ENCODE data around the gene CDRT15L2.
"Not testable (repeated sequence)": the region's sequence is repeated elsewhere in the genome, so short reads cannot be mapped to it uniquely, and the experiment has no call there.

GRCh38 chr17:20588744-20589453 lies 9.4 kb downstream of the CDRT15L2 start:
- TF ChIP-seq EZH2phosphoT487 (IDR thresholded peaks at IDR 0.05; ENCODE audit: insufficient read depth, low read depth); EZH2 (IDR thresholded peaks at IDR 0.05; ENCODE audit: insufficient read depth, poor library complexity, severe bottlenecking): not testable (repeated sequence)

All from GM23248 (cell line).